Gastrocnemius medialis (tissue), 4 donors: ENCODE measurements around the gene ZNG1A.
"Not testable (repeated sequence)": the region's sequence is repeated elsewhere in the genome, so short reads cannot be mapped to it uniquely, and the experiment has no call there.

Source experiments
- POLR2A ChIP-seq, 2 donors: fragments of 450-650 bp; IDR thresholded peaks; one replicate each; pipeline ENCODE4 v1.6.1; 2017; ENCODE audit warnings: antibody characterized with exemption in 2 of 2, mild to moderate bottlenecking in 2 of 2, moderate library complexity in 2 of 2
- TF ChIP-seq, protein P1 (sequence below), 5 experiments: fragments of 450-650 bp in 3 of 5; fragments of 200-600 bp in 2 of 5; sonication (generic) in 2 of 5; IDR thresholded peaks in 4 of 5; conservative IDR thresholded peaks in 1 of 5; 1 replicate in 4 of 5; 2 replicates in 1 of 5; pipeline ENCODE4 v1.5.1; 2016 to 2019; ENCODE audit warnings: antibody characterized with exemption in 5 of 5, mild to moderate bottlenecking in 3 of 5, moderate library complexity in 3 of 5

- TF ChIP-seq, protein P1, sequence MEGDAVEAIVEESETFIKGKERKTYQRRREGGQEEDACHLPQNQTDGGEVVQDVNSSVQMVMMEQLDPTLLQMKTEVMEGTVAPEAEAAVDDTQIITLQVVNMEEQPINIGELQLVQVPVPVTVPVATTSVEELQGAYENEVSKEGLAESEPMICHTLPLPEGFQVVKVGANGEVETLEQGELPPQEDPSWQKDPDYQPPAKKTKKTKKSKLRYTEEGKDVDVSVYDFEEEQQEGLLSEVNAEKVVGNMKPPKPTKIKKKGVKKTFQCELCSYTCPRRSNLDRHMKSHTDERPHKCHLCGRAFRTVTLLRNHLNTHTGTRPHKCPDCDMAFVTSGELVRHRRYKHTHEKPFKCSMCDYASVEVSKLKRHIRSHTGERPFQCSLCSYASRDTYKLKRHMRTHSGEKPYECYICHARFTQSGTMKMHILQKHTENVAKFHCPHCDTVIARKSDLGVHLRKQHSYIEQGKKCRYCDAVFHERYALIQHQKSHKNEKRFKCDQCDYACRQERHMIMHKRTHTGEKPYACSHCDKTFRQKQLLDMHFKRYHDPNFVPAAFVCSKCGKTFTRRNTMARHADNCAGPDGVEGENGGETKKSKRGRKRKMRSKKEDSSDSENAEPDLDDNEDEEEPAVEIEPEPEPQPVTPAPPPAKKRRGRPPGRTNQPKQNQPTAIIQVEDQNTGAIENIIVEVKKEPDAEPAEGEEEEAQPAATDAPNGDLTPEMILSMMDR (IDR thresholded peaks at IDR 0.05 in 4 of 5, conservative IDR thresholded peaks at IDR 0.05 in 1 of 5): not testable (repeated sequence)
- TF ChIP-seq POLR2A (IDR thresholded peaks at IDR 0.05): not testable (repeated sequence)
These were observed 83.9 kb downstream of the ZNG1A start for GRCh38 chr9:94992-95391.
